GM15510 (cell line): Measurements from ENCODE around the gene MGAT1.

ENCODE experiments used
- POLR2A ChIP-seq: IDR thresholded peaks from 3 replicates; pipeline ENCODE4 v1.6.1; 2011; ENCODE audit warnings: borderline replicate concordance; ENCODE audit not compliant: insufficient read length; ENCODE audit errors: extremely low read depth

MGAT1 gene

GRCh38 chr5:180825768-180826525 is 23.3 kb upstream of the MGAT1 start:
- no peak for TF ChIP-seq POLR2A

GRCh38 chr5:180824630-180825476 is 22.2 kb upstream of the MGAT1 start:
- no peak for TF ChIP-seq POLR2A

- TF ChIP-seq POLR2A: no peak
Observed at GRCh38 chr5:180823940-180824629, 21.5 kb upstream of the MGAT1 start.

- TF ChIP-seq POLR2A: no peak
Observed at GRCh38 chr5:180823346-180823745, 20.7 kb upstream of the MGAT1 start.

GRCh38 chr5:180821538-180821937 is 18.9 kb upstream of the MGAT1 start:
- TF ChIP-seq POLR2A: no peak

- TF ChIP-seq POLR2A: no peak
Observed at GRCh38 chr5:180820788-180821321, 18.2 kb upstream of the MGAT1 start.

GRCh38 chr5:180818677-180819341 is 16.2 kb upstream of the MGAT1 start:
- TF ChIP-seq POLR2A: no peak

GRCh38 chr5:180817893-180818674 is 15.5 kb upstream of the MGAT1 start:
- TF ChIP-seq POLR2A: no peak

- TF ChIP-seq POLR2A: no peak
Observed at GRCh38 chr5:180816608-180817534, 14.3 kb upstream of the MGAT1 start.

- no peak for TF ChIP-seq POLR2A
Observed at GRCh38 chr5:180815293-180815917, 12.8 kb upstream of the MGAT1 start.

- TF ChIP-seq POLR2A: no peak
Observed at GRCh38 chr5:180813420-180813819, 10.8 kb upstream of the MGAT1 start.

- TF ChIP-seq POLR2A: no peak
Observed at GRCh38 chr5:180811623-180812124, 9.1 kb upstream of the MGAT1 start.
